ENCODE measurements around the gene SUGCT.
"Not testable (repeated sequence)": the region's sequence is repeated elsewhere in the genome, so short reads cannot be mapped to it uniquely, and the experiment has no call there.

The SUGCT gene

DNA sequence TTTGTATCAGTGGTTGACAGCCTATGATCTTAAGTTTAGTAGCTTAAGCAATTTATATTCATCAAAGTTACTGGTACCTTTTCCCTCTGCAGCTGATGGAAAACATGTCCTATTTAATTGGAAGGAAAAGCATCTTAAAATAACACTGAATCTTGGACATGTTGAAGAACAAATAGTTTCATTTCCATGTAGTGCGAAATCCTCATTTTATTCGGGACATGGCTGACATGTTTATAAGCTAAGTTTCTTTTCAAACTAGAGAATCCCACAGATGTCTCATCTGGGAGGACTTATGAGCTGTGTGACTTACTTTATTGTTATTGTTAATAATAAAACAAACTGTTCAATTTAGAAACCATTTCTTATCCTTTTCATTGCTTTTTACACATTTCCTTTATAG lies 461.0 kb downstream of the SUGCT start:
- H3K9ac ChIP-seq (ENCODE audit: low read length): no peak overlapping the region
- H3K4me1 ChIP-seq (ENCODE audit: control insufficient read depth, insufficient read depth, low read length): no peaks in the 10 kb centered on the region
- no peaks in the 10 kb centered on the region for H3K36me3 ChIP-seq (ENCODE audit: control insufficient read depth, insufficient read depth, low read length)
- no peak overlapping the region for H3K4me3 ChIP-seq (ENCODE audit: low read depth, low read length)
- 0 out of 2 replicates have a peak, but pooled peaks cover under 1% of the 10 kb centered on the region for H3K9me3 ChIP-seq (ENCODE audit: control insufficient read depth, insufficient read depth, low read depth, low read length)
- H3K27ac ChIP-seq (ENCODE audit: low read depth, low read length): no peak overlapping the region
- no peaks in the 10 kb centered on the region for H3K27me3 ChIP-seq (ENCODE audit: control insufficient read depth, insufficient read depth, low read length)

DNA sequence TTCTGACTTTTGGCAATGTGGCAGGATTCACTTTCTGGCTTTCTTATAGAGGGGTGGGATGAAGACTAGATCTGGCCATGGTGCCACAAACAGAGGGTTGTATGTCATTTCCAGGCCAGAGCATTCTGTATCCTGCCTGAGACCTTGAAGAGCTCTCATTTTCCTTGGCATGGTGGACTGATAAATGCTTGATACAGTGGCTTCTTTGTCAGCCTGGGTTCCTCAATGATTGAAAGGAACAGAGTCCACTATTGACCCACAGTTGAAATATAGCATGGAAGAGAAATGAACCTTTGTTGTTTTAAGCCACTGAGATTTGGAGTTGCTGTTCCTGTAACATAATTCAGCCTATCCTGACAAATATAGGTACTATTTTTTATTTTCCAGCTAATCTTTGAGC lies 462.7 kb downstream of the SUGCT start:
- no peaks in the 10 kb centered on the region for H3K9me3 ChIP-seq (ENCODE audit: control insufficient read depth, insufficient read depth, low read depth, low read length)
- H3K4me1 ChIP-seq (ENCODE audit: control insufficient read depth, insufficient read depth, low read length): no peaks in the 10 kb centered on the region
- no peak overlapping the region for H3K27ac ChIP-seq (ENCODE audit: low read depth, low read length)
- no peak overlapping the region for H3K9ac ChIP-seq (ENCODE audit: low read length)
- no peaks in the 10 kb centered on the region for H3K36me3 ChIP-seq (ENCODE audit: control insufficient read depth, insufficient read depth, low read length)
- H3K27me3 ChIP-seq (ENCODE audit: control insufficient read depth, insufficient read depth, low read length): no peaks in the 10 kb centered on the region
- H3K4me3 ChIP-seq (ENCODE audit: low read depth, low read length): no peak overlapping the region

DNA sequence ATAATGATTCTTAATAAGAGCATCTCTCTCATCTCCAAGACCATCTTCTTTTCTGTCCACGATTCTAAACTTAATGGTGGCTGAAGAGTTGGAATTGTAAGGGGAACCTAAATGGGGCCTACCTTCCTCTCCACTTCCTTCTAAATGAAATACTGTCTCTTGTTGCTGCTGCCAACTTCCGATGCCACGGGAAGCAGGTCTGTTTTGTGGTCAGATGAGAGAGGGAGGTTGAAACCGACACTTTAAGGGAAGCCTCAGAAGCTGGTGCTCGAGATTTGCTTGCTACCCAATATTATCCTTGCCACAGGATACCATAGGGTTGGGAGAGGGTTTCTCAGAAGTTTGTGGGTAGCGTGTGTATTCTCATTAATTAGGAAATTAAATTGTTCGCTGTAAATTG lies 464.1 kb downstream of the SUGCT start:
- Histone ChIP-seq H3K36me3 (ENCODE audit: control insufficient read depth, insufficient read depth, low read length) (no peaks in the 10 kb centered on the region), H3K27ac (ENCODE audit: low read depth, low read length) (no peak overlapping the region), H3K4me3 (ENCODE audit: low read depth, low read length) (no peak overlapping the region), H3K27me3 (ENCODE audit: control insufficient read depth, insufficient read depth, low read length) (no peaks in the 10 kb centered on the region), H3K4me1 (ENCODE audit: control insufficient read depth, insufficient read depth, low read length) (no peaks in the 10 kb centered on the region), H3K9ac (ENCODE audit: low read length) (no peak overlapping the region), H3K9me3 (ENCODE audit: control insufficient read depth, insufficient read depth, low read depth, low read length) (no peaks in the 10 kb centered on the region)

DNA sequence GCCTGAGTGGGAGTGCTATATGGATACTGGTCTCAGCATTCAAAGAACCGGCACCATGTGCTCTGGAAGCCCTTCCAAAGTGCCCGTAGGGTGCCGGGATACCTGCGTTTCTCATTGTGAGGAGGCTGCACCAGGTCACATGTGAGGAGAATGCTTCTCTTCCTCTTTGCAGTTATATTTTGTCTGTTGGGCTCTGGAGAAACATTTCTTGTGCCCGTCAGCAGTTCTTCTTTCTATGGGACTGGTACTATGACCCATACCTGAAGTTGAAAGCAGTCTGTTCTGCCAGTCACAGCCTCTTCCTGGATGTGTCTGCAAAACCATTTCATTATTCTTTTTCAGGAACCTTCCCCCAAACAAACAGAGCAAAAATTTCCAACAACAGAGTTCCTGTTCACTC lies 465.0 kb downstream of the SUGCT start:
- Histone ChIP-seq H3K27me3 (ENCODE audit: control insufficient read depth, insufficient read depth, low read length) (no peaks in the 10 kb centered on the region), H3K4me1 (ENCODE audit: control insufficient read depth, insufficient read depth, low read length) (peaks cover 4% of the 10 kb centered on the region; the same call in 1 of the 2 replicates), H3K36me3 (ENCODE audit: control insufficient read depth, insufficient read depth, low read length) (no peaks in the 10 kb centered on the region), H3K9ac (ENCODE audit: low read length) (no peak overlapping the region), H3K4me3 (ENCODE audit: low read depth, low read length) (no peak overlapping the region), H3K27ac (ENCODE audit: low read depth, low read length) (no peak overlapping the region), H3K9me3 (ENCODE audit: control insufficient read depth, insufficient read depth, low read depth, low read length) (no peaks in the 10 kb centered on the region)

DNA sequence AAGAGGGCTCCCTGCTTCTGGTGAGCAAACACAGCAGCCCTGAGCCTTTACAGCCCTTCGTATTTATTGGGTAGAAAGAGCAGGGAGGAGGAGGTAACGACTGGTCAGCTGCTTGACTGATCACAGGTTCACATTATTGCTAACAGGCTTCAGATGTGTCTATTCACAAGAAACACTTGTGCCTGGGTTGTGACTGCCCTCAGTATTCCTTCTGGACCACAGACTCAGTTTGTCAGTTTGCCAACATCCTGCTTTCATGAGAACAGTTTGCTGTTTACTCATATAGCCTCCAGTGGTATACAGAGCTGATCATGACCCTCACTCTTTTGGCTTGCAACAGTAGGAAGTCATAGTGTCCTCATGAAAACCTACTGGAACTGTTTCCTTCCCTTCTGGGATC lies 467.5 kb downstream of the SUGCT start:
- H3K36me3 ChIP-seq (ENCODE audit: control insufficient read depth, insufficient read depth, low read length); H3K4me3 ChIP-seq (ENCODE audit: low read depth, low read length); H3K4me1 ChIP-seq (ENCODE audit: control insufficient read depth, insufficient read depth, low read length); H3K27ac ChIP-seq (ENCODE audit: low read depth, low read length); H3K9me3 ChIP-seq (ENCODE audit: control insufficient read depth, insufficient read depth, low read depth, low read length); H3K9ac ChIP-seq (ENCODE audit: low read length); H3K27me3 ChIP-seq (ENCODE audit: control insufficient read depth, insufficient read depth, low read length): not testable (repeated sequence)

DNA sequence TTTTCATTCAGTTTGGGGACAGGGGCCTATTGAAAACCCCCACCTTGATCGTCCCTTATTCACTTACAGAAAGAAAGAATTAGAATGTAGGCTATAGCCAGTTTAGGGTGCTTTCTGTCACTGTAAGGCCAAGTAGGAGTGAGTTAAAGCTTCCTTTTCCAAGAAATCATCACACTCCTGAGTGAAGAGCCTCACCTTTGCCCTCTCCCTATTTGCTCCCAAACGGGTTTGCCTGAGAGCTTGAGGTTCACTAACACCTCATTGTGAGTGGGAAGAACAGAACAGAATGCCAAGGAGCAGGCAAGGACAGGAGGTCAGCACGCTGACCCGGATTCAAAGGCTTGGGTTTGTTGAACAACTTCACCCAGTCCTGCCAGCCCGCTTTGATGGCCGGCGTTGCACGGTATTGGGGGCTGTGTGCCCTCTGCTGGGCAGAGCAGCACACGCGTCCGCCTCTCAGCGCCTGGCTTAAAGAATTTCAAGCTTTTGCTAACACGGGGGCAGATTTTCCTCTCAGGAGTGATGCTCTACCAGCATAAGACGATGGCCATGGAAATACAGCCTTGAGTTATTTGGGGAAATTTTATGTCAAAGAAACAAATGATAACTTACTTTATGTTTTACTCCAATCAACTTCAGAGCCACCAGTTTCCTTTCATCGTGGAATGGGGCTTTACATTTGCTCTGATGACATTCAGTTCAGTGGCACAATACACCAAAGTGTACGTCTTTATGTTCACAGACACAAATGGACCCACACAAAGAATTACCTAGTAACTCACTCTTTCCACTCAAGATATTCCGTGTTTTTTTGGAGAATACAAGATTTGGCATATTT lies 470.0 kb downstream of the SUGCT start:
- Histone ChIP-seq H3K36me3 (ENCODE audit: control insufficient read depth, insufficient read depth, low read length) (no peaks in the 10 kb centered on the region), H3K4me1 (ENCODE audit: control insufficient read depth, insufficient read depth, low read length) (peaks cover 4% of the 10 kb centered on the region; the same call in 1 of the 2 replicates), H3K9ac (ENCODE audit: low read length) (no peak overlapping the region), H3K27me3 (ENCODE audit: control insufficient read depth, insufficient read depth, low read length) (no peaks in the 10 kb centered on the region), H3K27ac (ENCODE audit: low read depth, low read length) (no peak overlapping the region), H3K4me3 (ENCODE audit: low read depth, low read length) (no peak overlapping the region), H3K9me3 (ENCODE audit: control insufficient read depth, insufficient read depth, low read depth, low read length) (no peaks in the 10 kb centered on the region)

DNA sequence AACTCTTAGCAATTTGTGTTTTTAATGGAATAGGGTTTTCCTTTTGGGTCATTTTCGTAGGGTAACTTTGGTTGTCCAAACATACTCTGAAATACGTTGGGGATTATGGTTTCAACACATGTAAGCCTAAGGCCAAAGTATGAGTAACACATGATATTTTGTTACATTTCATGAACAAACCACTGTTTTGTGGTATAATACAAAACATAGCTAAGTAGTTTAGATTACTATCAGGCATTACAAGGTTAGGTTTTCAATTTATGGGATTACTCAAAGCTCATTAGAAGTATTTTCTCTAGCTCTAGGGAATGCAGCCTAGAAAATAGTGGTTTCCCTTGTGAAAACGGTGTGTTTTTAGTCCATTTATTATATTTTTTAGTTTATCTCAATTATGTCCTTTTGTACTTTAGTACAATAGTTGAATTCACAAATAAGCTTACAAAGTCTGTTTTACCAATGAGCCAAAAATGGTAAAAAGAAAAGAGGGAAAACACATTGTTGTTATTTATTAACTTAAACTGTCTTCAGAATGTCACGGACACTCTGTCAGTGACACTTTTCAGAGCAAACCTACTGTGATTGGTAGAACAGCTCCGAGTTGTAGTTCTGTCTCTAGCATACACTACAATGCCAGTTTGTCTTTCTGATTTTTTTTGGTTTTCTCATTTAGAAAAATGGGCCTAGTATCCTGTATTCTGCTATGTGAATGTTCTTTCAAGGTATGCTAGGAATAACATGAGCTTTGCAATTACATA lies 473.7 kb downstream of the SUGCT start:
- Histone ChIP-seq H3K9ac (ENCODE audit: low read length) (no peak overlapping the region), H3K27ac (ENCODE audit: low read depth, low read length) (no peak overlapping the region), H3K9me3 (ENCODE audit: control insufficient read depth, insufficient read depth, low read depth, low read length) (no peaks in the 10 kb centered on the region), H3K4me3 (ENCODE audit: low read depth, low read length) (no peak overlapping the region), H3K27me3 (ENCODE audit: control insufficient read depth, insufficient read depth, low read length) (no peaks in the 10 kb centered on the region), H3K36me3 (ENCODE audit: control insufficient read depth, insufficient read depth, low read length) (no peaks in the 10 kb centered on the region), H3K4me1 (ENCODE audit: control insufficient read depth, insufficient read depth, low read length) (peaks cover 4% of the 10 kb centered on the region; the same call in 1 of the 2 replicates)

DNA sequence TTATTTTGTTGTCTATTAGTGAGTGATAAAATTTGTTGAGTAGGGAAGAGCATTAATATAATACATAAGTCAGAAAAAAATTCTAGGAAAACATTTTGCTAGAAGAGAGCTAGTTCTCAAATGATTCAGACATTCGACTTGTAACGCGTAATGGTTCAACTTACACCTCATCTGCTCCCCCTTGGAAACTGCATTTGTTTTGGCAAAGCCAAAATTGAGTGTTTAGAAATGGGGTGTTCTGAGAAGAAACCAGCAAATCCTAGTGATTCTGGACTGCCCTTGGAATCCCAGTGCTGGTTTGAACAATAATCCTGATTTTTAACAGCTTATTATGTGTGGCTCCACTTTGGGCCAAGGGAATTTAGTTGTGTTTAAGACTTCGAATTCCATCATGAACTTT lies 475.7 kb downstream of the SUGCT start:
- Histone ChIP-seq H3K9ac (ENCODE audit: low read length) (no peak overlapping the region), H3K4me1 (ENCODE audit: control insufficient read depth, insufficient read depth, low read length) (no peaks in the 10 kb centered on the region), H3K36me3 (ENCODE audit: control insufficient read depth, insufficient read depth, low read length) (no peaks in the 10 kb centered on the region), H3K27me3 (ENCODE audit: control insufficient read depth, insufficient read depth, low read length) (no peaks in the 10 kb centered on the region), H3K4me3 (ENCODE audit: low read depth, low read length) (no peak overlapping the region), H3K27ac (ENCODE audit: low read depth, low read length) (no peak overlapping the region), H3K9me3 (ENCODE audit: control insufficient read depth, insufficient read depth, low read depth, low read length) (no peaks in the 10 kb centered on the region)

DNA sequence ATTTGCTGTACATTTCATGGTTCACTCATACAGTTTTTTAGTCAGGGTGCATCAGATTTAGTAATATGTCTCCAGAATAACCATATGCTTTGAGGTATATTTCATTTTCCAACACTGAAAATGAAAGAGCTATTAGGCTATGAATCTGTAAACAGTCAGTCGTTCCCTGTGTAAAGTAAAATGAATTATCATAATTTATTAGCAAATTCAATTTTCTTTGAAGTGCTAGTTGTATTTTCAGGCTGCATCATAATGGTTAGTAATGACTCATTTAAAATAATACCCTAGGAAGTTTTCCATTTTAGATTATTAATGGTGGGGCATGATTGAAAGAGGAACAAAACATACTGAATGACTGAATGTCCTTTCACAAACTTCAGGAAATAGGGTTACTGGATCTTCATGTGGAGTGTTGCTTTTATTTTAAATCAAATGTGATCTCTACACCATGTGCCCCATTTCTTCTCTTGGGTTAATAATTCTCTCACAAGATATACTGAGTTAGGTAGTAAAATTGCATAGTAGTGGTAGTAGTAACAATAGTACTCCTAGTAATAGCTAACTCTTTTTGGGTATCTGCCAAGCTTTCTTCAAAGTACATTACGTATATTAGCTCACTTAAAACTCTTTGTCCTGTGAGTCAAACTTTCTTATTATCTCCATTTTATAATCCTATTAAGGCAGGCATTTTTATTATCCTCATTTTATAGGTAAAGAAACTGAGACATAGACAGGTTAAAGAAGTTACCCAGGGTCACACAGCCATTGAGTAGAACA lies 476.5 kb downstream of the SUGCT start:
- H3K27me3 ChIP-seq (ENCODE audit: control insufficient read depth, insufficient read depth, low read length): no peaks in the 10 kb centered on the region
- H3K36me3 ChIP-seq (ENCODE audit: control insufficient read depth, insufficient read depth, low read length): no peaks in the 10 kb centered on the region
- H3K9me3 ChIP-seq (ENCODE audit: control insufficient read depth, insufficient read depth, low read depth, low read length): no peaks in the 10 kb centered on the region
- no peak overlapping the region for H3K9ac ChIP-seq (ENCODE audit: low read length)
- no peaks in the 10 kb centered on the region for H3K4me1 ChIP-seq (ENCODE audit: control insufficient read depth, insufficient read depth, low read length)
- no peak overlapping the region for H3K27ac ChIP-seq (ENCODE audit: low read depth, low read length)
- H3K4me3 ChIP-seq (ENCODE audit: low read depth, low read length): no peak overlapping the region

DNA sequence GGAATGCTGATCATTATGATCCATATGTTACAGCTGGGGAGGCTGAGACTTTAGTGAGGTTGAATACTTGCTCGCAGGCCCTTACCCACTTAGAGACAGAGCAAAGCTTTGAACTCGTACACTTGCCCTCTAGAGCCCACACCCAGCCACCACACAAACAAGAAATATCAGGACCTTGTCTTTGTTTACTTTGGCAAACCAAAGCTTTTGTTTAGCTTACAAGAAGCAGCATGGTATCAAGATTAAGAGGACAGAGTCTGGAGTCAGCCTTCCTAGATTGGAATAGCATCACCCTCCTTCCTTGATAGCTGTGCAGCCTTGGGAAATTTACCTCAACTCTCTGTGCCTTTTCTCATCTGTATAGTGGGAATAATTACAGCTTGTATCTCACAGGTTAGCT lies 477.5 kb downstream of the SUGCT start:
- H3K27ac ChIP-seq (ENCODE audit: low read depth, low read length): no peak overlapping the region
- no peak overlapping the region for H3K4me3 ChIP-seq (ENCODE audit: low read depth, low read length)
- no peak overlapping the region for H3K9ac ChIP-seq (ENCODE audit: low read length)
- no peaks in the 10 kb centered on the region for H3K36me3 ChIP-seq (ENCODE audit: control insufficient read depth, insufficient read depth, low read length)
- no peaks in the 10 kb centered on the region for H3K4me1 ChIP-seq (ENCODE audit: control insufficient read depth, insufficient read depth, low read length)
- no peaks in the 10 kb centered on the region for H3K27me3 ChIP-seq (ENCODE audit: control insufficient read depth, insufficient read depth, low read length)
- H3K9me3 ChIP-seq (ENCODE audit: control insufficient read depth, insufficient read depth, low read depth, low read length): no peaks in the 10 kb centered on the region

DNA sequence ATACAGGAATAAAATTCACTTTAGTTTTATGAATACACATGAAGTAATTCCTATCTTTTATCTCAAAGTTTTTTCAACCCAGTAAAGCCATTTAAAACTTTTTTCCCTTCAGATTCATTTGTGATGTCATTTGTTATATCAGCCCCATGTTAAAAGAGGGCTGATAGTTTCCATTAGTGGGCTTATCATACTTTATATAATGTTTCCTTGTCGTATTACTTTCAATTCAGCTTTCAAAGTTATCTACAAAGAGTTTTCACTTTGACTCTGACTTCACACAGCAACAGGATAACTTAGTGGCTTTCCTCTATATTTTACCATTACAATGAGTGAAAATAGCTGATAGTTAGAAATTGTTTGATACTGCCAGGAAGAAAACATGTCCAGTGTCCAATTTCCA lies 484.8 kb downstream of the SUGCT start:
- no peaks in the 10 kb centered on the region for H3K27me3 ChIP-seq (ENCODE audit: control insufficient read depth, insufficient read depth, low read length)
- no peaks in the 10 kb centered on the region for H3K9me3 ChIP-seq (ENCODE audit: control insufficient read depth, insufficient read depth, low read depth, low read length)
- no peak overlapping the region for H3K4me3 ChIP-seq (ENCODE audit: low read depth, low read length)
- H3K27ac ChIP-seq (ENCODE audit: low read depth, low read length): no peak overlapping the region
- no peaks in the 10 kb centered on the region for H3K4me1 ChIP-seq (ENCODE audit: control insufficient read depth, insufficient read depth, low read length)
- H3K9ac ChIP-seq (ENCODE audit: low read length): no peak overlapping the region
- no peaks in the 10 kb centered on the region for H3K36me3 ChIP-seq (ENCODE audit: control insufficient read depth, insufficient read depth, low read length)

Measured in HUES6 (cell line).